Measurements from ENCODE around the gene C11orf42.
A peak's percentile ranks its signal among the peaks of the same experiment; 100 is the strongest.

DNA sequence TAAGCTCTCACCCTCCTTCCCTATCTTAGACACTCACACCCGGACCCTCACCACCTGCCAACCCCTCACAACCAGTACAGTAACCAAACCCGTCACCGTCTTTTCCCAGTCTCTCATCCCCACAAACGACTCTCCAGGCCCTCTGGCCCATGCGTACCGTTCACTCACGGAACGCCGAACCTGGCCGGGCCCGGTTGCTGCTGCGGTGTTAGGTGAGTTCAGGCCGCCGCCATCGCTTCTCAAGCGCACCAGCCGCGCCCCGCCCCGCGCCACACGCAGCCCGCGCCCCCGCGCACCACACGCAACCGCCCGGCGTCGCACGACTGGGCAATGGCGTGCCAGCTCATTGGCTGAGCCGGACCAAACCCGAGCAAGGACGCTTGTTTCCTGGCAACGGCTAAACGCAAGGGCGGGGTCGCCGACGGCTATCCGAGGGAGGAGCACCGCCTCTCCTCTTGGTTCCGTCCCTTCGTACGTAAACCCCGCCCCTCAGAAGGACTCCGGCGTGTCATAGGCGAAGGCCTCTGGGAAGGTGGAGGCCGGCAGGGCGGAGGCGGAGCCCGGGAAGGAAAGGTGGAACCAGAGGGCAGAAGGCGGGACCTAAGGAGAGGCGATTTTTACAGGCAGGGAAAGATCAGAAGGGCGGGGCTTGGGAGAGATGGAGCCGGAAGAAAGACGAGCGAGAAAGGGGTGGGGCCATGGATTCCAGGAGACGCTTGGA is 29.2 kb downstream of the C11orf42 start, which contains the start of gene FHIP1B:
- TF ChIP-seq, protein P1, sequence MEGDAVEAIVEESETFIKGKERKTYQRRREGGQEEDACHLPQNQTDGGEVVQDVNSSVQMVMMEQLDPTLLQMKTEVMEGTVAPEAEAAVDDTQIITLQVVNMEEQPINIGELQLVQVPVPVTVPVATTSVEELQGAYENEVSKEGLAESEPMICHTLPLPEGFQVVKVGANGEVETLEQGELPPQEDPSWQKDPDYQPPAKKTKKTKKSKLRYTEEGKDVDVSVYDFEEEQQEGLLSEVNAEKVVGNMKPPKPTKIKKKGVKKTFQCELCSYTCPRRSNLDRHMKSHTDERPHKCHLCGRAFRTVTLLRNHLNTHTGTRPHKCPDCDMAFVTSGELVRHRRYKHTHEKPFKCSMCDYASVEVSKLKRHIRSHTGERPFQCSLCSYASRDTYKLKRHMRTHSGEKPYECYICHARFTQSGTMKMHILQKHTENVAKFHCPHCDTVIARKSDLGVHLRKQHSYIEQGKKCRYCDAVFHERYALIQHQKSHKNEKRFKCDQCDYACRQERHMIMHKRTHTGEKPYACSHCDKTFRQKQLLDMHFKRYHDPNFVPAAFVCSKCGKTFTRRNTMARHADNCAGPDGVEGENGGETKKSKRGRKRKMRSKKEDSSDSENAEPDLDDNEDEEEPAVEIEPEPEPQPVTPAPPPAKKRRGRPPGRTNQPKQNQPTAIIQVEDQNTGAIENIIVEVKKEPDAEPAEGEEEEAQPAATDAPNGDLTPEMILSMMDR (IDR thresholded peaks at IDR 0.05) = no peak
- peak; percentile 33 to 72 for TF ChIP-seq POLR2A (IDR thresholded peaks at IDR 0.05)
